HG03139 (cell line): ENCODE results near the gene REXO1.

Source experiments
- ATAC-seq: cut with Tn5 transposase; IDR thresholded peaks from one replicate; pipeline ENCODE4 v1.9.1; 2021; ENCODE audit not compliant: unreplicated experiment

The REXO1 gene

GRCh38 chr19:1816530-1817298 is 31.6 kb downstream of the REXO1 start:
- ATAC-seq, result no peak

GRCh38 chr19:1815605-1816529 is 32.4 kb downstream of the REXO1 start:
- ATAC-seq, result no peak

- ATAC-seq, result no peak
Observed at GRCh38 chr19:1814833-1815604, 33.3 kb downstream of the REXO1 start.

- ATAC-seq, result no peak
Observed at GRCh38 chr19:1814391-1814790, 33.9 kb downstream of the REXO1 start.

GRCh38 chr19:1813192-1814182 is 34.8 kb downstream of the REXO1 start:
- ATAC-seq, result no peak

- peak; percentile 61 for ATAC-seq
Observed at GRCh38 chr19:1812426-1813191, 35.7 kb downstream of the REXO1 start.

- ATAC-seq, result peak; percentile 21
Observed at GRCh38 chr19:1811942-1812425, 36.3 kb downstream of the REXO1 start, which contains the start of gene ATP8B3. Gene ATP8B3, minus strand, starts transcription at chr19:1812276. Its CDS starts 540 bp downstream, at chr19:1811736.

GRCh38 chr19:1811472-1811894 is 36.8 kb downstream of the REXO1 start:
- ATAC-seq, result no peak

GRCh38 chr19:1810439-1811160 is 37.7 kb downstream of the REXO1 start:
- ATAC-seq, result no peak

GRCh38 chr19:1809678-1810077 is 38.6 kb downstream of the REXO1 start:
- ATAC-seq, result no peak

GRCh38 chr19:1808395-1808731 is 39.9 kb downstream of the REXO1 start:
- ATAC-seq, result no peak

- ATAC-seq, result no peak
Observed at GRCh38 chr19:1807695-1808394, 40.4 kb downstream of the REXO1 start.

- no peak for ATAC-seq
Observed at GRCh38 chr19:1807030-1807694, 41.1 kb downstream of the REXO1 start.

GRCh38 chr19:1806184-1807029 is 41.9 kb downstream of the REXO1 start:
- no peak for ATAC-seq

GRCh38 chr19:1805401-1806183 is 42.7 kb downstream of the REXO1 start:
- no peak for ATAC-seq

GRCh38 chr19:1804858-1805257 is 43.4 kb downstream of the REXO1 start:
- no peak for ATAC-seq
